ENCODE results near the gene PSD2.

DNA sequence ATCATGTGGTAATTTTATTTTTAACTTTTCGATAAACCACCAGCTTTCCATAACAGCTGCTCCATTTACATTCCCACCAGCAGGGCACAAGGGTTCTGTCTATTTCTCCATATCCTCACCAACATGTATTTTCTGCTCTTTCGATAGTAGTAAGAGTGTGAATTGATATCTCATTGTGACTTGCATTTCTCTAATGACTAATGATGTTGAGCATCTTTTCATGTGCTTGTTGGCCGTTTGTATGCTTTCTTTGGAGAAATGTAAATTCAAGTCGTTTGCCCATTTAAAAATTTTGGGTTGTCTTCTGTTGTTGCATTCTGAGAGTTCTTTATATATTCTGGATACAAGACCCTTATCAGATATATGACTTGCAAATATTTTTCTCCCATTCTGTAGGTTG, 45.9 kb downstream of the PSD2 start:
- no peak for TF ChIP-seq CTCF (conservative IDR thresholded peaks at IDR 0.05; ENCODE audit: low read depth, low read length)
- TF ChIP-seq EZH2 (IDR thresholded peaks at IDR 0.05; ENCODE audit: low read length, unreplicated experiment) = no peak
